CD14-positive monocyte (primary cell): ENCODE data around the gene CR2. TPM values are rescaled to one million over a fixed set of nuclear protein-coding genes. Genes with fewer than 3 reads are reported as not detected.
"Not testable (repeated sequence)": the region's sequence is repeated elsewhere in the genome, so short reads cannot be mapped to it uniquely, and the experiment has no call there.

Experiments used
- DNase-seq, 3 donors: peaks; one replicate each; pipeline ENCODE4 v3.0.0-alpha.2; 2011 to 2022
- H2AFZ ChIP-seq: 2 replicates; pipeline ENCODE4 v1.6.0; 2012; ENCODE audit warnings: mild to moderate bottlenecking, low read depth, low read length, inconsistent platforms; ENCODE audit not compliant: insufficient read depth, poor library complexity, severe bottlenecking
- H3K27ac ChIP-seq, 2 donors: 1 replicate in 1 of 2; 2 replicates in 1 of 2; pipeline ENCODE4 v1.5.1; 2012 to 2013; ENCODE audit warnings: low read length in 2 of 2, control low read depth in 1 of 2, inconsistent platforms in 1 of 2, low read depth in 1 of 2, mild to moderate bottlenecking in 1 of 2
- H3K27me3 ChIP-seq, 2 donors: one replicate each; pipeline versions ENCODE4 v1.6.0 to v1.6.1; 2011 to 2013; ENCODE audit warnings: low read length in 2 of 2; ENCODE audit not compliant: control insufficient read depth in 2 of 2, insufficient read depth in 2 of 2
- H3K36me3 ChIP-seq, 2 donors: replicated peaks in 1 of 2; 1 replicate in 1 of 2; 2 replicates in 1 of 2; pipeline versions ENCODE4 v1.5.1 to v1.6.1; 2012 to 2013; ENCODE audit warnings: low read length in 2 of 2, control low read depth in 1 of 2, inconsistent platforms in 1 of 2, mild to moderate bottlenecking in 1 of 2; ENCODE audit not compliant: insufficient read depth in 2 of 2, control insufficient read depth in 1 of 2
- H3K4me1 ChIP-seq, 2 donors: 1 replicate in 1 of 2; 2 replicates in 1 of 2; pipeline versions ENCODE4 v1.5.1 to v1.6.1; 2012 to 2013; ENCODE audit warnings: low read length in 2 of 2, control low read depth in 1 of 2, inconsistent platforms in 1 of 2, mild to moderate bottlenecking in 1 of 2, moderate library complexity in 1 of 2; ENCODE audit not compliant: insufficient read depth in 2 of 2, control insufficient read depth in 1 of 2
- H3K4me2 ChIP-seq: replicated peaks from 2 replicates; pipeline ENCODE3; 2012; ENCODE audit warnings: low read length, moderate library complexity, mild to moderate bottlenecking; ENCODE audit not compliant: poor library complexity, severe bottlenecking; ENCODE audit errors: extremely low read depth
- H3K4me3 ChIP-seq, 3 experiments: fragments of 200-600 bp in 1 of 3; sonication (generic) in 1 of 3; replicated peaks in 1 of 3; 1 replicate in 2 of 3; 2 replicates in 1 of 3; pipeline ENCODE4 v1.5.1; 2011 to 2013; ENCODE audit warnings: low read length in 3 of 3, mild to moderate bottlenecking in 3 of 3, control low read depth in 2 of 3, low read depth in 2 of 3, inconsistent platforms in 1 of 3, moderate library complexity in 1 of 3
- H3K79me2 ChIP-seq: 2 replicates; pipeline ENCODE4 v1.6.0; 2012; ENCODE audit warnings: mild to moderate bottlenecking, control low read depth, inconsistent platforms, low read length, moderate library complexity; ENCODE audit not compliant: insufficient read depth
- H3K9ac ChIP-seq: 2 replicates; pipeline ENCODE4 v1.6.0; 2017; ENCODE audit warnings: low read length, mild to moderate bottlenecking; ENCODE audit not compliant: insufficient read depth, poor library complexity, severe bottlenecking
- H3K9me3 ChIP-seq, 2 donors: replicated peaks in 1 of 2; 1 replicate in 1 of 2; 2 replicates in 1 of 2; pipeline versions ENCODE4 v1.5.1 to v1.6.1; 2012 to 2013; ENCODE audit warnings: low read length in 2 of 2, control low read depth in 1 of 2; ENCODE audit not compliant: control insufficient read depth in 1 of 2, insufficient read depth in 1 of 2
- H4K20me1 ChIP-seq: 2 replicates; pipeline ENCODE4 v1.6.0; 2012; ENCODE audit warnings: mild to moderate bottlenecking, low read length, control low read depth, moderate library complexity; ENCODE audit not compliant: insufficient read depth
- H3K27ac Mint-ChIP-seq, 7 donors: one replicate each; pipeline ENCODE4 v1.8.0; 2020; ENCODE audit warnings: mild to moderate bottlenecking in 7 of 7, mixed read lengths in 7 of 7, moderate library complexity in 6 of 7, inconsistent platforms in 2 of 7
- H3K27me3 Mint-ChIP-seq, 3 donors: one replicate each; pipeline ENCODE4 v1.8.0; 2021 to 2022; ENCODE audit warnings: low read depth in 3 of 3, mild to moderate bottlenecking in 3 of 3, mixed read lengths in 3 of 3, moderate library complexity in 3 of 3, inconsistent platforms in 1 of 3
- H3K36me3 Mint-ChIP-seq, 2 donors: one replicate each; pipeline ENCODE4 v1.8.0; 2020; ENCODE audit warnings: mixed read lengths in 2 of 2, inconsistent platforms in 1 of 2, mild to moderate bottlenecking in 1 of 2
- H3K4me1 Mint-ChIP-seq: one replicate; pipeline ENCODE4 v1.8.0; 2020; ENCODE audit warnings: mild to moderate bottlenecking, mixed read lengths
- H3K4me3 Mint-ChIP-seq, 2 donors: one replicate each; pipeline ENCODE4 v1.8.0; 2020; ENCODE audit warnings: mild to moderate bottlenecking in 2 of 2, mixed read lengths in 2 of 2, moderate library complexity in 1 of 2
- H3K9me3 Mint-ChIP-seq, 7 donors: one replicate each; pipeline ENCODE4 v1.8.0; 2020 to 2022; ENCODE audit warnings: mixed read lengths in 7 of 7, mild to moderate bottlenecking in 6 of 7, moderate library complexity in 6 of 7, inconsistent platforms in 2 of 7
- WGBS: methylation state at CpG from one replicate; pipeline ENCODE4 v1.1.5; 2013; ENCODE audit warnings: missing lambda C conversion rate; ENCODE audit not compliant: insufficient coverage; 5-methylcytosine and 5-hydroxymethylcytosine counted together
- intact Hi-C, 2 donors: fragments of 100-400 bp; cut with micrococcal nuclease; formaldehyde crosslinking; loops; one replicate each; pipeline versions ENCODE4 v1.15.0 to v1.15.1; 2023
- polyA plus RNA-seq, 3 donors: library from polyadenylated mRNA; depleted of rRNA in 1 of 3; unstranded in 2 of 3; stranded (reverse) in 1 of 3; fragments of 300-500 nt in 2 of 3; fragments of >200 nt in 1 of 3; fragmentation: Illumina TruSeq in 2 of 3; gene quantifications; 1 replicate in 2 of 3; 2 replicates in 1 of 3; pipeline ENCODE4 v1.2.3, GENCODE V29; 2012 to 2021
- TF ChIP-seq, protein P1 (sequence below): fragments of 200-600 bp; IDR thresholded peaks from one replicate; pipeline ENCODE4 v1.8.0; 2022; ENCODE audit warnings: antibody characterized with exemption, mild to moderate bottlenecking

The CR2 gene
- polyA plus RNA-seq, 3 donors = 0.05 to 0.28 (median 0.08) TPM

- no peak for DNase-seq
- Histone ChIP-seq H4K20me1 (no peaks in the 10 kb centered on the region), H3K9me3 (peaks cover 0 to 3% of the 10 kb centered on the region in 2 donors), H3K27ac (no peak overlapping the region), H3K4me1 (no peaks in the 10 kb centered on the region), H3K4me3 (no peak overlapping the region), H2AFZ (no peak overlapping the region), H3K4me2 (no peak overlapping the region), H3K9ac (no peak overlapping the region), H3K27me3 (no peaks in the 10 kb centered on the region), H3K36me3 (peaks cover 0 to 56% of the 10 kb centered on the region in 2 donors), H3K79me2 (no peaks in the 10 kb centered on the region)
- H3K4me1 Mint-ChIP-seq = peaks cover 2% of the 10 kb centered on the region
- TF ChIP-seq, protein P1, sequence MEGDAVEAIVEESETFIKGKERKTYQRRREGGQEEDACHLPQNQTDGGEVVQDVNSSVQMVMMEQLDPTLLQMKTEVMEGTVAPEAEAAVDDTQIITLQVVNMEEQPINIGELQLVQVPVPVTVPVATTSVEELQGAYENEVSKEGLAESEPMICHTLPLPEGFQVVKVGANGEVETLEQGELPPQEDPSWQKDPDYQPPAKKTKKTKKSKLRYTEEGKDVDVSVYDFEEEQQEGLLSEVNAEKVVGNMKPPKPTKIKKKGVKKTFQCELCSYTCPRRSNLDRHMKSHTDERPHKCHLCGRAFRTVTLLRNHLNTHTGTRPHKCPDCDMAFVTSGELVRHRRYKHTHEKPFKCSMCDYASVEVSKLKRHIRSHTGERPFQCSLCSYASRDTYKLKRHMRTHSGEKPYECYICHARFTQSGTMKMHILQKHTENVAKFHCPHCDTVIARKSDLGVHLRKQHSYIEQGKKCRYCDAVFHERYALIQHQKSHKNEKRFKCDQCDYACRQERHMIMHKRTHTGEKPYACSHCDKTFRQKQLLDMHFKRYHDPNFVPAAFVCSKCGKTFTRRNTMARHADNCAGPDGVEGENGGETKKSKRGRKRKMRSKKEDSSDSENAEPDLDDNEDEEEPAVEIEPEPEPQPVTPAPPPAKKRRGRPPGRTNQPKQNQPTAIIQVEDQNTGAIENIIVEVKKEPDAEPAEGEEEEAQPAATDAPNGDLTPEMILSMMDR = no peak
- 79% methylated on average over 14 of the region's 23 CpGs for WGBS
- H3K27me3 Mint-ChIP-seq = peaks cover 0 to 2% (median 0%) of the 10 kb centered on the region in 3 donors
- intact Hi-C loops = no loop called here
- H3K4me3 Mint-ChIP-seq = no peak overlapping the region
- peaks cover 51 to 59% of the 10 kb centered on the region in 2 donors for H3K36me3 Mint-ChIP-seq
- no peak overlapping the region for H3K27ac Mint-ChIP-seq
- H3K9me3 Mint-ChIP-seq = peaks cover 0 to 3% (median 2%) of the 10 kb centered on the region in 7 donors
Observed at GRCh38 chr1:207519505-207520399, 65.6 kb downstream of the CR2 start.

DNA sequence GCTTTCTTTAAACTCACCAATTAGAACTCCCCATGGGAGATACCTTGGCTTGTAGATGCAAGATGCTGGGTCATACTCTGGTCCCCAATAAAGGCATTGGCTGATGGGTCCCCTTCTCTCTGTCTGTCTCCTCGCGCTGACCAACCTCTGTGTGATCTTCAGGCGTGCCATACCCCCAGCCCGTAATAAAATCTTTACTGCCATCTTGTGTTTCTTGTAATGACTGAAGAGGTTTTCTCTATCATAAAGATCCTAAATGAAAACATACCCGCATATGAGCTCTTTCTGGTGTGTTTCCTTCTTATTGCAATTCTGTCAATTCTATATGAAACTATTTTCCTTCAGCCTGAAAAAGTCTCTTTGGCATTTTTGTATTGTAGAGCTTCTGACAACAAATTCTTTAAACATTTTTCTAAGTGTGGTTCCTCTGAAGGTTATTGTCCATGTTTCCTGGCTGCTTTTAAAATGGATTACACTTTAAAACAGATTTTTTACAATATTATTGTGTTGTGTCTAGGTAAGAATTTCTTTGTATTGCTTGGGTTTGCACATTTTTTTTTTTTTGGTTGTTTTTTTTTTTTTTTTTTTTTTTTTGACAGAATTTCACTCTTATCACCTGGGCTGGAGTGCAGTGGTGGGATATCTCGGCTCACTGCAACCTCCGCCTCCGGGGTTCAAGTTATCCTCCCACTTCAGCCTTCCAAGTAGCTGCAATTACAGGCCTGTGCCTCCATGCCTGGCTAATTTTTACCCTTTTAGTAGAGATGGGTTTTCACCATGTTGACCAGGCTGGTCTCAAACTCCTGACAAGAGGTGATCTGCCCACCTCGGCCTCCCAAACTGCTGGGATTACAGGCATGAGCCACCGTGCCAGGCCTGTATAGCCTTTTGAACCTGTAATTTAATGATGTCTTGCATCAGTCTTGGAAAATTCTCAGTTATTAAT lies 66.5 kb downstream of the CR2 start:
- H3K4me1 Mint-ChIP-seq, H3K9me3 ChIP-seq, H2AFZ ChIP-seq, H3K4me3 Mint-ChIP-seq, H4K20me1 ChIP-seq, H3K4me3 ChIP-seq, H3K9me3 Mint-ChIP-seq, H3K4me2 ChIP-seq, DNase-seq, H3K79me2 ChIP-seq, intact Hi-C loops, H3K27me3 Mint-ChIP-seq, H3K27ac ChIP-seq, H3K4me1 ChIP-seq, H3K27me3 ChIP-seq, H3K27ac Mint-ChIP-seq, H3K9ac ChIP-seq: not testable (repeated sequence)
- H3K36me3 Mint-ChIP-seq = peaks cover 51 to 61% of the 10 kb centered on the region in 2 donors
- WGBS = 100% methylated on average over 1 of the region's 10 CpGs
- H3K36me3 ChIP-seq = peaks cover 0 to 53% of the 10 kb centered on the region in 2 donors

DNA sequence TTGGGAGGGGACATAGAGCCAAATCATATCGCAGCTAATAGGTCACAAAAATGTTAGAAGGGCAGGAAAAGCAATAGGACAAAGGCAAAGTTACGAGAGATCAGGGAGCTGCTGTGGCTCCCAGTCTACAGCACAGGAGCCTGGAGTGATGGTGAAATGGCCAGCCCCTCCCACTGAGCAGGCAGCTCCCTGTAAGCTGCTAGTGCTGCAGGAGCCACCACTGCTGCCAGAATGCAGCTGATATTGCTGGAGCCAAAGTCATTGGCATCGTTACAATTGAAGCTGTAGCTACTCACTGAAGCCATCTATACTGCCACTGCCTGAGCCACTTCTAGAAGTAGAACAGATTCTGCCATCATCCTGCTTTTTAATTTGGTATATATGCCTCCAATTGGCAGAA lies 71.1 kb downstream of the CR2 start:
- H3K79me2 ChIP-seq, H3K9me3 Mint-ChIP-seq, H3K9ac ChIP-seq, H3K27me3 ChIP-seq, DNase-seq, H3K4me2 ChIP-seq, intact Hi-C loops, H3K27me3 Mint-ChIP-seq, H3K4me1 ChIP-seq, H3K27ac ChIP-seq, H3K4me3 Mint-ChIP-seq, H3K4me3 ChIP-seq, H3K9me3 ChIP-seq, H4K20me1 ChIP-seq, H2AFZ ChIP-seq, H3K4me1 Mint-ChIP-seq: not testable (repeated sequence)
- Mint-ChIP-seq H3K36me3 (peaks cover 26 to 32% of the 10 kb centered on the region in 2 donors), H3K27ac (peak overlapping the region in 1 of 7 donors; percentile 57)
- H3K36me3 ChIP-seq = peaks cover 0 to 19% of the 10 kb centered on the region in 2 donors
- no CpG with 5 or more reads among the region's 3 CpGs for WGBS
